Gastroesophageal sphincter (tissue), 4 donors: ENCODE measurements around the gene AP2A2. TPM values are rescaled to one million over a fixed set of nuclear protein-coding genes. Genes with fewer than 3 reads are reported as not detected.
A peak's percentile ranks its signal among the peaks of the same experiment; 100 is the strongest.

Source experiments
- ATAC-seq: fragments of 150-250 bp; one replicate; pipeline ENCODE4 v1.9.1; 2016; ENCODE audit warnings: mild to moderate bottlenecking, moderate library complexity
- H3K27ac ChIP-seq, 4 donors: fragments of 200-600 bp; sonication (generic) in 3 of 4; 1 replicate in 3 of 4; 2 replicates in 1 of 4; pipeline ENCODE4 v1.5.1; 2016 to 2019
- H3K27me3 ChIP-seq: fragments of 200-600 bp; sonication (generic); one replicate; pipeline ENCODE4 v1.5.1; 2019
- H3K36me3 ChIP-seq, 2 donors: fragments of 200-600 bp; sonication (generic); one replicate each; pipeline ENCODE4 v1.5.1; 2019; ENCODE audit warnings: control low read depth in 1 of 2
- H3K4me1 ChIP-seq, 3 donors: fragments of 200-600 bp; sonication (generic); 1 replicate in 2 of 3; 2 replicates in 1 of 3; pipeline ENCODE4 v1.5.1; 2016 to 2019; ENCODE audit warnings: control low read depth in 2 of 3
- H3K4me3 ChIP-seq, 2 donors: fragments of 200-600 bp; sonication (generic); one replicate each; pipeline ENCODE4 v1.5.1; 2019; ENCODE audit warnings: mild to moderate bottlenecking in 1 of 2, moderate library complexity in 1 of 2
- H3K9me3 ChIP-seq, 3 donors: fragments of 200-600 bp; sonication (generic); one replicate each; pipeline ENCODE4 v1.5.1; 2017 to 2019; ENCODE audit warnings: control low read depth in 2 of 3
- EP300 ChIP-seq: sonication (generic); formaldehyde crosslinking; IDR thresholded peaks from one replicate; pipeline ENCODE4 v1.6.1; 2017; ENCODE audit warnings: antibody characterized with exemption, mild to moderate bottlenecking
- POLR2A ChIP-seq, 2 donors: fragments of 450-650 bp; IDR thresholded peaks; one replicate each; pipeline ENCODE4 v1.6.1; 2017; ENCODE audit warnings: antibody characterized with exemption in 2 of 2, mild to moderate bottlenecking in 2 of 2, moderate library complexity in 1 of 2
- POLR2AphosphoS5 ChIP-seq: sonication (generic); formaldehyde crosslinking; IDR thresholded peaks from one replicate; pipeline ENCODE4 v1.6.1; 2017; ENCODE audit warnings: antibody characterized with exemption
- WGBS, 2 donors: methylation state at CpG; one replicate each; pipeline ENCODE4 v1.1.5; 2018; ENCODE audit warnings: low coverage in 1 of 2; 5-methylcytosine and 5-hydroxymethylcytosine counted together
- total RNA-seq, 4 donors: library from RNA; depleted of rRNA; stranded (reverse); fragments of >200 nt; gene quantifications; one replicate each; pipeline ENCODE4 v1.1.0, GENCODE V29; 2016
- TF ChIP-seq, protein P1 (sequence below), 4 experiments: fragments of 200-600 bp in 2 of 4; fragments of 450-650 bp in 2 of 4; sonication (generic) in 1 of 4; IDR thresholded peaks; one replicate each; pipeline ENCODE4 v1.5.1; 2017 to 2019; ENCODE audit warnings: antibody characterized with exemption in 4 of 4, mild to moderate bottlenecking in 2 of 4, moderate library complexity in 2 of 4

AP2A2 gene
- total RNA-seq, 4 donors from 2014 or later = 47.9 to 88.5 (median 61.6) TPM

GRCh38 chr11:914747-915501 lies 10.7 kb upstream of the AP2A2 start:
- H3K36me3 ChIP-seq = no peaks in the 10 kb centered on the region
- peak overlapping the region in 3 of 4 donors; percentile 2 to 71 (median 23) for H3K27ac ChIP-seq
- no peak for TF ChIP-seq POLR2A (IDR thresholded peaks at IDR 0.05)
- TF ChIP-seq POLR2AphosphoS5 = peak; percentile 20
- no peaks in the 10 kb centered on the region for H3K9me3 ChIP-seq
- no peaks in the 10 kb centered on the region for H3K27me3 ChIP-seq
- H3K4me1 ChIP-seq = peaks cover 0 to 24% (median 8%) of the 10 kb centered on the region in 3 donors
- H3K4me3 ChIP-seq = peak overlapping the region in 1 of 2 donors; percentile 17
- WGBS, 2 donors = 66% methylated on average over 3 of the region's 21 CpGs; no CpG with 5 or more reads in 1 of the 2 donors
- peak; percentile 62 for ATAC-seq

DNA sequence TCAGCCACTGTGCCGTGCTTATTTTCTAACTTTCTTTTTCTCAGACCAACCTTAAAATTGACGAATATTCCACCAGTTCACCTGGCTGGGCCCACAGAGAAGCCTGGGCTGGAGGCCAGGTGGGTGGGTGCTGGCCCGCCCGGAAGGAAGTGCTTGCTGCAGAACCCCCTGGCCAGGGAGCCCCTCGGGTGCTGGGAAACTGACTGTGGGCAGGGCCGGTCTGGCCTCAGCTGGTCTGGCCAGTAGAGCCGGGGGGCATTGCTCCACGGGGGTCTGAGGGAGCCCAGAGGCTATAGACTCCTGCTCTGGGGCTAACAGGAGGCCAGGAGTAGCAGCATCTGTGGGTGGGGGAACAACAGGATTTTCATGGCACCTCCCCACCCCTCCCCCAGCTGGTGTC lies 8.2 kb upstream of the AP2A2 start:
- Histone ChIP-seq H3K27me3 (no peaks in the 10 kb centered on the region), H3K36me3 (no peaks in the 10 kb centered on the region), H3K4me1 (peaks cover 0 to 9% (median 3%) of the 10 kb centered on the region in 3 donors), H3K4me3 (no peak overlapping the region), H3K9me3 (no peaks in the 10 kb centered on the region), H3K27ac (peak overlapping the region in 2 of 4 donors; percentile 14 to 26)
- WGBS, 2 donors = no CpG with 5 or more reads among the region's 8 CpGs
- no peak for ATAC-seq
- TF ChIP-seq, protein P1, sequence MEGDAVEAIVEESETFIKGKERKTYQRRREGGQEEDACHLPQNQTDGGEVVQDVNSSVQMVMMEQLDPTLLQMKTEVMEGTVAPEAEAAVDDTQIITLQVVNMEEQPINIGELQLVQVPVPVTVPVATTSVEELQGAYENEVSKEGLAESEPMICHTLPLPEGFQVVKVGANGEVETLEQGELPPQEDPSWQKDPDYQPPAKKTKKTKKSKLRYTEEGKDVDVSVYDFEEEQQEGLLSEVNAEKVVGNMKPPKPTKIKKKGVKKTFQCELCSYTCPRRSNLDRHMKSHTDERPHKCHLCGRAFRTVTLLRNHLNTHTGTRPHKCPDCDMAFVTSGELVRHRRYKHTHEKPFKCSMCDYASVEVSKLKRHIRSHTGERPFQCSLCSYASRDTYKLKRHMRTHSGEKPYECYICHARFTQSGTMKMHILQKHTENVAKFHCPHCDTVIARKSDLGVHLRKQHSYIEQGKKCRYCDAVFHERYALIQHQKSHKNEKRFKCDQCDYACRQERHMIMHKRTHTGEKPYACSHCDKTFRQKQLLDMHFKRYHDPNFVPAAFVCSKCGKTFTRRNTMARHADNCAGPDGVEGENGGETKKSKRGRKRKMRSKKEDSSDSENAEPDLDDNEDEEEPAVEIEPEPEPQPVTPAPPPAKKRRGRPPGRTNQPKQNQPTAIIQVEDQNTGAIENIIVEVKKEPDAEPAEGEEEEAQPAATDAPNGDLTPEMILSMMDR (IDR thresholded peaks at IDR 0.05) = no peak
- TF ChIP-seq POLR2AphosphoS5 (no peak), EP300 (no peak), POLR2A (IDR thresholded peaks at IDR 0.05) (no peak)

DNA sequence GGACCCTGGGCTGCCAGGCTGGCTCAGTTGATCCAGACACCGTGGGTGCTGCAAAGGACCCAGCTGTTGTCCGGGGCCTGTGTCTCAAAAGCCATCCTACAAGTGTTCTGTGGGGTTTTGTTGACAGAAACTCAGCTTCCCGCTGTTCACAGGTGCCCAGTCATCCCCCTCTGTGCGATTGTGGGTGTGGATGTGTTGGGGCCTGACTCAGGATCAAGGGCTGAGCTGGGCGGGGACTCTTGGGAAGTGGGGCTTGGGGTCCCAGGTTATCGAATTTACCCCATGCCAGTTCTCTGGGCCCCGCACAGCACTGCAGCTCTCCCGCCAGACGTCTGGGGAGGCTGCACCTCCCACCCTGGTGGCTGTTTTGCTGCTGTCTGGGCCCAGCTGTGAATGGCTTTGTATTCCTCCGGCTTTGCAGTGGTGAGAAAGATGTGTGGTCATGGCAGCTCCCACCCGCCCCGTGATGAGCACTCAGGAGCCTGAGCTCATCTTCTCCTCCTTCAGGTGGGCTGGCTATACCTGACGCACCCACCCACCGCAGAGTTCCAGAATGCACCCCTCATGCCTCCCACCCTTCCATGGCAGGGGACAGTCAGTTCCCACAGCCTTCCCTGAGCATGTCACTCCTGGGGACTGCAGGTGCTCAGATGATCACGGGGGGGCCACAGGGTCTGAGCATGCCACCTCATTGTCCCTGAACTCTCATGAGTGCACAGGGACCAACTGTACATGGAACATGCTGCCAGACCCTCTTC lies 3.6 kb upstream of the AP2A2 start:
- no peak for ATAC-seq
- H3K27ac ChIP-seq = no peak overlapping the region
- no peaks in the 10 kb centered on the region for H3K9me3 ChIP-seq
- H3K27me3 ChIP-seq = no peaks in the 10 kb centered on the region
- TF ChIP-seq, protein P1 (IDR thresholded peaks at IDR 0.05) = no peak
- no peak for TF ChIP-seq POLR2A (IDR thresholded peaks at IDR 0.05)
- TF ChIP-seq EP300 = no peak
- TF ChIP-seq POLR2AphosphoS5 = no peak
- 79% methylated on average over 13 of the region's 15 CpGs; no CpG with 5 or more reads in 1 of the 2 donors for WGBS, 2 donors
- H3K4me1 ChIP-seq = peaks cover 0 to 27% (median 7%) of the 10 kb centered on the region in 3 donors
- no peak overlapping the region for H3K4me3 ChIP-seq
- no peaks in the 10 kb centered on the region for H3K36me3 ChIP-seq

GRCh38 chr11:923691-924405 lies 1.8 kb upstream of the AP2A2 start:
- Histone ChIP-seq H3K36me3 (no peaks in the 10 kb centered on the region), H3K4me1 (peaks cover 0 to 44% (median 10%) of the 10 kb centered on the region in 3 donors), H3K9me3 (no peaks in the 10 kb centered on the region), H3K27me3 (no peaks in the 10 kb centered on the region), H3K4me3 (no peak overlapping the region), H3K27ac (peak overlapping the region in 3 of 4 donors; percentile 97 to 98 (median 97))
- no peak for ATAC-seq
- 84% methylated on average over 7 to 12 of the region's 19 CpGs for WGBS, 2 donors
- no peak for TF ChIP-seq POLR2A (IDR thresholded peaks at IDR 0.05)
- TF ChIP-seq, protein P1 (IDR thresholded peaks at IDR 0.05) = no peak
- TF ChIP-seq EP300 = no peak
- no peak for TF ChIP-seq POLR2AphosphoS5
